Mesendoderm (in vitro differentiated cells): ENCODE measurements around the gene RELL1.
A peak's percentile ranks its signal among the peaks of the same experiment; 100 is the strongest.

ENCODE experiments used
- DNase-seq: peaks from one replicate; pipeline ENCODE4 v3.0.0; 2013
- H2AK5ac ChIP-seq: 2 replicates; pipeline ENCODE4 v1.6.1; 2013; ENCODE audit warnings: low read length, inconsistent platforms
- H2BK120ac ChIP-seq: 2 replicates; pipeline ENCODE4 v1.6.1; 2013; ENCODE audit warnings: low read depth, mild to moderate bottlenecking, low read length, moderate library complexity, mixed read lengths
- H2BK15ac ChIP-seq: replicated peaks from 2 replicates; pipeline ENCODE4 v1.6.1; 2013; ENCODE audit warnings: low read depth, mild to moderate bottlenecking, moderate library complexity
- H2BK5ac ChIP-seq: 2 replicates; pipeline ENCODE4 v1.6.1; 2013; ENCODE audit warnings: low read length, inconsistent platforms
- H3K18ac ChIP-seq: 2 replicates; pipeline ENCODE4 v1.6.1; 2013; ENCODE audit warnings: mild to moderate bottlenecking, low read length, mixed read lengths
- H3K23ac ChIP-seq: one replicate; pipeline ENCODE4 v1.6.1; 2013; ENCODE audit warnings: low read length
- H3K27ac ChIP-seq: 2 replicates; pipeline ENCODE4 v1.5.1; 2013; ENCODE audit warnings: low read depth, mild to moderate bottlenecking, inconsistent platforms, low read length, moderate library complexity
- H3K27me3 ChIP-seq: 2 replicates; pipeline ENCODE4 v1.6.1; 2013; ENCODE audit warnings: low read length, control low read depth, mild to moderate bottlenecking, inconsistent platforms; ENCODE audit not compliant: insufficient read depth, poor library complexity
- H3K36me3 ChIP-seq: 2 replicates; pipeline ENCODE4 v1.6.1; 2013; ENCODE audit warnings: low read length, inconsistent platforms; ENCODE audit not compliant: control insufficient read depth, insufficient read depth
- H3K4ac ChIP-seq: one replicate; pipeline ENCODE4 v1.6.1; 2013; ENCODE audit warnings: low read depth, mild to moderate bottlenecking, low read length, moderate library complexity
- H3K4me1 ChIP-seq: 2 replicates; pipeline ENCODE4 v1.6.1; 2013; ENCODE audit warnings: low read depth, low read length, inconsistent platforms; ENCODE audit not compliant: control insufficient read depth
- H3K4me2 ChIP-seq: 2 replicates; pipeline ENCODE4 v1.6.1; 2013; ENCODE audit warnings: low read length
- H3K4me3 ChIP-seq: 2 replicates; pipeline ENCODE4 v1.5.1; 2013; ENCODE audit warnings: mild to moderate bottlenecking, low read length
- H3K56ac ChIP-seq: one replicate; pipeline ENCODE4 v1.6.1; 2013; ENCODE audit warnings: low read length
- H3K79me1 ChIP-seq: 2 replicates; pipeline ENCODE4 v1.6.1; 2013; ENCODE audit warnings: low read length, inconsistent platforms
- H3K79me2 ChIP-seq: 2 replicates; pipeline ENCODE4 v1.6.1; 2013; ENCODE audit warnings: mild to moderate bottlenecking, low read length; ENCODE audit not compliant: control insufficient read depth, insufficient read depth
- H3K9ac ChIP-seq: 2 replicates; pipeline ENCODE4 v1.6.1; 2013; ENCODE audit warnings: low read length, inconsistent platforms
- H4K5ac ChIP-seq: one replicate; pipeline ENCODE4 v1.6.1; 2013; ENCODE audit warnings: low read length
- H4K8ac ChIP-seq: one replicate; pipeline ENCODE4 v1.6.1; 2013; ENCODE audit warnings: low read depth, mild to moderate bottlenecking, control low read depth, low read length, moderate library complexity
- WGBS: extraction: QIAGEN DNeasy Blood & Tissue Kit; methylation state at CpG from one replicate; pipeline ENCODE4 v1.1.7; 2013; ENCODE audit warnings: low lambda C conversion rate, missing lambda C conversion rate; ENCODE audit not compliant: insufficient coverage; ENCODE audit errors: extremely low coverage; 5-methylcytosine and 5-hydroxymethylcytosine counted together

The RELL1 gene

DNA sequence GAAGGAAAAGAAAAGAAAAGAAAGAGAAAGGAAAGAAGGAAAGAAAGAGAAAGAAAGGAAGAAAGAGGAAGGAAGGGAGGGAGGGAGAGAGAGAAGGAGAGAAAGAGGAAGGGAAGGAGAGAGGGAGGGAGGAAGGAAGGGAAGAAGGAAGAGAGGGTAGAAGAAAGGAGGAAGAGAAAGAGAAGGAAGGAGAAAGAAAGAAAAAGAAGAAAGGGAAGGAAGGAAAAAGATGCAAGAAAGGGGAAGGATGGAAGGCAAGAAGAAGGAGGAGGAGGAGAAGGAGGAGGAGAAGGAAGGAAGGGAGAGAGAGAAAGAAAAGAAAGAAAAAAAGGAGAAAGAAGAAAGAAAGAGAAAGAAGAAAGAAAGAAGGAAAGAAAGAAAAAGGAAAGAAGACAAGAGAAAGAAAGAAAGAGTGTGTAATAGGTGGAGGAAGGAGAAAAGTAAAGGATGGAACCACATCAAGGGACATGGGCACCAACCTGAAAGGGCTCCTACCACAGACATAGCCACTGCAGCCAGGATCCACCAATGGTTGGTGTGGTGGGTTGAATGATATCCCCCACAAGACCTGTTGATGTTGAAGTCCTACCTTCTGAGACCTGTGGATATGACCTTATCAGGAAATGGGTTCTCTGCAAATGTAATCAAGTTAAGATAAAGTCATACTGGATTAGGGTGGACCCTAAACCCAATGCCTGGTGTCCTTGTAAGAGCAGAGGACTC, 80.2 kb downstream of the RELL1 start:
- Histone ChIP-seq H2BK15ac (no peak overlapping the region), H4K5ac (no peak overlapping the region), H3K23ac (no peak overlapping the region), H3K4me3 (no peak overlapping the region), H2BK5ac (no peak overlapping the region), H3K36me3 (no peaks in the 10 kb centered on the region), H4K8ac (no peak overlapping the region), H3K18ac (no peak overlapping the region), H2AK5ac (no peak overlapping the region), H2BK120ac (no peak overlapping the region), H3K27me3 (no peaks in the 10 kb centered on the region), H3K4me2 (no peak overlapping the region), H3K9ac (no peak overlapping the region), H3K27ac (no peak overlapping the region), H3K56ac (no peak overlapping the region), H3K79me2 (no peaks in the 10 kb centered on the region), H3K4me1 (no peaks in the 10 kb centered on the region), H3K4ac (no peak overlapping the region), H3K79me1 (no peaks in the 10 kb centered on the region)
- peak; percentile 8 for DNase-seq

DNA sequence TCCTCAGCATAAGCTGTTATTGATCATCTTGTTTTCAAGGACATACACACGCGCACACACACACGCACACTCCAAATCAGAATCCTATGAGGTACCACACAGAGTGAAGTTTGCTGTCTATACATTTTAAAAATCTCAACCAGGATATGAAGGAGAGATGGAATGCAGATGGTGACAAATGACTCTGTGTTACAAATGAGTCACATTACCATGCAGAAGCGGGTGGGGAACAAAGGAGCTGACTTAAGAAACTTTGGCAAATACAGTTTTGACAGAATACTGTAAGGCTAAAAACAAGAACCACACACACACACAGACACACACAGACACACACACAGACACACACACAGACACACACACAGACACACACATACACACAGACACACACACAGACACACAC, 81.7 kb downstream of the RELL1 start:
- Histone ChIP-seq H2BK120ac (no peak overlapping the region), H3K36me3 (no peaks in the 10 kb centered on the region), H4K8ac (no peak overlapping the region), H2AK5ac (no peak overlapping the region), H3K4me1 (no peaks in the 10 kb centered on the region), H3K9ac (no peak overlapping the region), H3K4me3 (no peak overlapping the region), H3K27ac (no peak overlapping the region), H3K23ac (no peak overlapping the region), H3K79me2 (no peaks in the 10 kb centered on the region), H3K56ac (no peak overlapping the region), H4K5ac (no peak overlapping the region), H3K4me2 (no peak overlapping the region), H3K79me1 (no peaks in the 10 kb centered on the region), H3K27me3 (no peaks in the 10 kb centered on the region), H2BK5ac (no peak overlapping the region), H2BK15ac (no peak overlapping the region), H3K4ac (no peak overlapping the region), H3K18ac (no peak overlapping the region)
- no CpG with 5 or more reads among the region's 4 CpGs for WGBS
- DNase-seq: no peak

DNA sequence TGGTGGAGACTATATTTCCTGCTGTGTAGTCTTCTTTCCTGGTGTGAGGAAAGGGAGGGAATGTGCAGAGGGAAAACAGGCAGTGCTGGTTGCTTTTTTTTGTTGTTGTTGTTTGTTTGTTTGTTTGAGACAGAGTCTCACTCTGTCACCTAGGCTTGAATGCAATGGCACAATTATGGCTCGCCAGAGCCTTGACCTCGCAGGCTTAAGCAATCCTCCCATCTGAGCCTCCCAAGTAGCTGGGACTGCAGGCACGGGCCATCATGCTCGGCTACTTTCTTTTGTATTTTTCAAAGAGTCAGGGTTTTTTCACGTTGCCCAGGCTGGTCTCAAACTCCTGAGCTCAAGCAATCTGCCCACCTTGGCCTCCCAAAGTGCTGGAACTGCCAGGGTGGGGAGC, 82.5 kb downstream of the RELL1 start:
- H4K5ac ChIP-seq: no peak overlapping the region
- H3K27me3 ChIP-seq: no peaks in the 10 kb centered on the region
- H3K56ac ChIP-seq: no peak overlapping the region
- no peak overlapping the region for H3K9ac ChIP-seq
- no peak overlapping the region for H2BK15ac ChIP-seq
- H2BK5ac ChIP-seq: no peak overlapping the region
- H3K4me1 ChIP-seq: no peaks in the 10 kb centered on the region
- no peak overlapping the region for H3K23ac ChIP-seq
- no peak overlapping the region for H3K4me3 ChIP-seq
- H3K4me2 ChIP-seq: no peak overlapping the region
- H3K79me1 ChIP-seq: no peaks in the 10 kb centered on the region
- H3K36me3 ChIP-seq: no peaks in the 10 kb centered on the region
- no peak overlapping the region for H2BK120ac ChIP-seq
- WGBS: no CpG with 5 or more reads among the region's 5 CpGs
- no peaks in the 10 kb centered on the region for H3K79me2 ChIP-seq
- no peak overlapping the region for H3K18ac ChIP-seq
- H3K4ac ChIP-seq: no peak overlapping the region
- H2AK5ac ChIP-seq: no peak overlapping the region
- no peak for DNase-seq
- no peak overlapping the region for H4K8ac ChIP-seq
- no peak overlapping the region for H3K27ac ChIP-seq

DNA sequence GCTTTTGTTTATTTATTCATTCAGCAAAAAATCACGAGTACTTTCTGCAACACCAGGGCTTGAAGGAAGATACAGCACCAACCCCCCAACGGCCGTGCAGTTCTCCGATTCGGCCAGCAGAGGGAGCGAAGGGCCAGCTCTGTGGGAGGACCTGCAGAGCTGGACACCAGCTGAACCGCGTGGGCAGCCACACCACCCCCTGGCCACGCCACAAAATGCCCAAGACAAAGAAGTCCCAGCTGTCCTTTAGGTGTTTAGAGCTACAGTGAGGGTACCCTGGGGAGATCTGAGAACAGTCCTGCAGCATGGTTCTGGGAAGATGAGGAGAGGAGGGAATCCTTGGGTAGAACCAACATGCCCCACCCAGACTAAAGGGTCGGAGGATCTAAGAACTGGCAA, 83.1 kb downstream of the RELL1 start:
- DNase-seq: peak; percentile 75
- Histone ChIP-seq H4K5ac (no peak overlapping the region), H3K36me3 (no peaks in the 10 kb centered on the region), H3K18ac (no peak overlapping the region), H4K8ac (no peak overlapping the region), H2BK5ac (no peak overlapping the region), H3K23ac (no peak overlapping the region), H2AK5ac (no peak overlapping the region), H3K27me3 (no peaks in the 10 kb centered on the region), H2BK120ac (no peak overlapping the region), H3K79me2 (no peaks in the 10 kb centered on the region), H3K79me1 (no peaks in the 10 kb centered on the region), H2BK15ac (no peak overlapping the region), H3K4ac (no peak overlapping the region), H3K4me2 (no peak overlapping the region), H3K9ac (no peak overlapping the region), H3K4me3 (no peak overlapping the region), H3K4me1 (no peaks in the 10 kb centered on the region), H3K27ac (no peak overlapping the region), H3K56ac (no peak overlapping the region)
- no CpG with 5 or more reads among the region's 10 CpGs for WGBS

DNA sequence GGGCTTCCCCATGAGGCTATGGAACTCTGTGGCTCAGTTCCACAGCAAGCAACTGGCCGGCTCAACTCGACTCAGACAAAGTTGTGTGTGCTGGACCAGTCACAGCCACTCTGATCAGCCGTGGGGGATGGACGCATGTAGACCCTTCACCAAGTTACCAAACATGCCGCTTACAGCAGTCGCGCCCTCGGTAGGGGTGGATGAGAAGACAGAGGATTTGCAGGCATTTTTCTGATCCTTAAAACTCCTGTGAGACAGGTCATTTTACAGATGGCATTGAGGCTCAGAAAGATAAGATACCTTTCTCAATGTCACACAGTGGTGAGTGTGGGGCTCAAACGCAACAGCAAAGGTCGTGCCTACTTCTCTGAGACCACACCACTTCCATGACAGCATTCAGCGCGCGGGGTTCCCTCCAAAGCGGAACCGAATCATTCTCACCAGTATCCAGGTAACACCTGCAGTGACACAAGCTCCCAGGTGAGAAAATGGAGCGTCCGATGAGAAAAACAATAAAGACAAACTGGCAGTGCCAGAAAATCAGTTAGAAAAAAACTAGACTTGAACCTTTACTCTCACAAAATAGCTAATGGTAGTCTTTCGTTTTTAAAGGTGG, 83.6 kb downstream of the RELL1 start:
- H2BK5ac ChIP-seq: no peak overlapping the region
- no peak for DNase-seq
- H3K56ac ChIP-seq: peak overlapping the region; percentile 34
- no peak overlapping the region for H3K23ac ChIP-seq
- no peak overlapping the region for H3K4me2 ChIP-seq
- H2AK5ac ChIP-seq: no peak overlapping the region
- H3K4me3 ChIP-seq: no peak overlapping the region
- H2BK15ac ChIP-seq: no peak overlapping the region
- no peak overlapping the region for H3K4ac ChIP-seq
- H2BK120ac ChIP-seq: no peak overlapping the region
- no peak overlapping the region for H3K27ac ChIP-seq
- no peak overlapping the region for H4K5ac ChIP-seq
- no peaks in the 10 kb centered on the region for H3K36me3 ChIP-seq
- H3K79me1 ChIP-seq: no peaks in the 10 kb centered on the region
- H3K18ac ChIP-seq: no peak overlapping the region
- no peaks in the 10 kb centered on the region for H3K4me1 ChIP-seq
- H3K27me3 ChIP-seq: no peaks in the 10 kb centered on the region
- no peak overlapping the region for H3K9ac ChIP-seq
- H3K79me2 ChIP-seq: no peaks in the 10 kb centered on the region
- no peak overlapping the region for H4K8ac ChIP-seq
- no CpG with 5 or more reads among the region's 18 CpGs for WGBS

DNA sequence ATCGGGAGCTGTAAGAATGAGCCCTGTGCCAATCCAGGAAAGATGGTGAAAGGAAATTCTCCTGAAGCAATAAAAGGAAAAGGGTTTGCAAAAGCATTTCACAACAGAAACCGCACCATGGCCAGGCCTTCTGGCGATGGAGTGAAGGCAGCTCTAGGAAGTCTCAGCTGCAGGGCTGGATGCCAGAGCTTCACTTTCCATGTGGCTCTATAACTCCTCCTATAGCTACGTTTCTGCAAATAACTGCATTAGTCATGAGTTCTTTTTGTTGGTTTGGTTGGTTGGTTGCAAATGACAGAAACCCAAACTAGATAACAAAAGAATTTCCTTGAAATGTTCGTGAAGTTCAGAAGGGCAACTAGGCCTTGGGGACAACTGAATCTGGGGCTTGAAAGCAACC, 84.6 kb downstream of the RELL1 start:
- Histone ChIP-seq H2BK120ac (no peak overlapping the region), H4K8ac (no peak overlapping the region), H3K27me3 (no peaks in the 10 kb centered on the region), H3K79me1 (no peaks in the 10 kb centered on the region), H3K36me3 (no peaks in the 10 kb centered on the region), H4K5ac (no peak overlapping the region), H3K4me3 (no peak overlapping the region), H3K4ac (no peak overlapping the region), H2AK5ac (no peak overlapping the region), H3K9ac (no peak overlapping the region), H3K79me2 (no peaks in the 10 kb centered on the region), H3K27ac (no peak overlapping the region), H2BK15ac (no peak overlapping the region), H3K56ac (no peak overlapping the region), H3K18ac (no peak overlapping the region), H3K4me2 (no peak overlapping the region), H2BK5ac (no peak overlapping the region), H3K4me1 (no peaks in the 10 kb centered on the region), H3K23ac (no peak overlapping the region)
- no CpG with 5 or more reads among the region's 5 CpGs for WGBS
- no peak for DNase-seq
